Measurements from ENCODE around the gene PLCH1.

The PLCH1 gene

DNA sequence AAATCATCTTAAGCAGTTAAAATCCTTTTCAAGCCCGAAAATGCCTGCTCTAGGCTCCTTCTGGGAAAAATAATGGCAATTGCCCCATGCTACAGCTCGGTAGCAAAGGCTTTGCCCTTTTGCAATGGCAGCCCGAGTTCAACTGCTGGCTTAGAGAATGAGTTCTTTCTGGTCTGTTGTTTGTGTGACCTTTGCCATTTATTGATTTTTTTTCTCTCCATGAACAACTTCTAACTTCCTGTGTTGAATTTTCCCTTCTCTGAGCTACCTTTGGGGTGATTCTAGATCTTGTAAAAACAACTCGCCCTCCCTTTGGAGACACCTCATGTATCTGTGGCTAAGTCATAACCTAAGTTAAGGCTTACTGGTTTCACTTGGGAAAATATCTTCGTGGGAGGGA, 139.3 kb downstream of the PLCH1 start:
- TF ChIP-seq PPARA (CRISPR knock-in tag; IDR thresholded peaks at IDR 0.05; ENCODE audit: borderline replicate concordance) = no peak
- ATAC-seq = no peak

DNA sequence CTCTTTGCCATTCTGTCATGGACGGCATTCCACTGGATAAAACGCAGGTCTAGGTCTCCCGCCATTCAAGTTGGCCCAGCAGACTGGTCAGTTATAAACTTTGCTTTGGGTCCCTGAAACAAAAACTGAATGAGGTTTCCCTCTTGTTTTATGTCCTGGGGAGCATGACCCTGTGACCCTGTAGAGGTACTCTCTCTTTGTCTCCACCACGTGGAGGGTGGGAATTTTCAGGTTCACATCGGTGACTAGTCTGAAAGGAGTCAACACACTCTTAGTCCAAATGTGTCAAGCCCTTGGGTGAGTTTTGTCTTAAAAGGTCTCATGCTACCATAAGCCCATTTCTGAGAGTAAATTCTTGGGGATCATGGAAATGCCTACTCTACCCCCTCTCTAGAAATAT, 139.9 kb downstream of the PLCH1 start:
- no peak for TF ChIP-seq ISL1 (CRISPR knock-in tag; IDR thresholded peaks at IDR 0.05)
- no peak for ATAC-seq

DNA sequence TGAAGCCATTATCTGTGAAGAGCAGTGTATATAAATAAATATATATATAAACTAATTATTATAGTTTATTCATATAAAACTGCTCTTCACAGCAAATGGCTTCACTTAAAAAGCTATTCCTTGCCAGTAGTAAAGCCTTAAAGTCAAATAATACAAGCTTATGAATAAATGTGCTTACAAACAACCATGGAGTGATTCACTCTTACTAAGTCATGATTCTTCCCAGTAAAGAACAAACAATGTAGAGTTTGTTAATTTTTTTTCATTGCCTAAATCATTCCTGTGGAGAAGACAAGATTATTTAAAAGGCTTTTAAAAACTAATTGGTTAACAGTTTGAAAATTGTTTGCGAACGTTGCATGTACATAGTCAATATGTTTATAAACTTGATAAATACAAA, 140.7 kb downstream of the PLCH1 start:
- ATAC-seq = no peak
- TF ChIP-seq ZC3H10 (CRISPR knock-in tag; IDR thresholded peaks at IDR 0.05) = no peak
- no peak for TF ChIP-seq ZNF565 (CRISPR knock-in tag; conservative IDR thresholded peaks at IDR 0.05; ENCODE audit: low read depth)
- no peak for TF ChIP-seq CSDC2 (CRISPR knock-in tag; IDR thresholded peaks at IDR 0.05)
- TF ChIP-seq TCF4 (CRISPR knock-in tag; IDR thresholded peaks at IDR 0.05; ENCODE audit: borderline replicate concordance) = no peak
- TF ChIP-seq ZNF70 (CRISPR knock-in tag; IDR thresholded peaks at IDR 0.05) = no peak
- no peak for TF ChIP-seq RARB (CRISPR knock-in tag; IDR thresholded peaks at IDR 0.05)
- no peak for TF ChIP-seq OSR1 (CRISPR knock-in tag; IDR thresholded peaks at IDR 0.05)
- TF ChIP-seq ZFP3 (CRISPR knock-in tag; IDR thresholded peaks at IDR 0.05) = no peak
- no peak for TF ChIP-seq GLIS3 (CRISPR knock-in tag; IDR thresholded peaks at IDR 0.05)
- no peak for TF ChIP-seq TOX (CRISPR knock-in tag; IDR thresholded peaks at IDR 0.05; ENCODE audit: borderline replicate concordance)
- no peak for TF ChIP-seq BACH2 (CRISPR knock-in tag; IDR thresholded peaks at IDR 0.05; ENCODE audit: borderline replicate concordance)
- TF ChIP-seq ZFP30 (CRISPR knock-in tag; IDR thresholded peaks at IDR 0.05) = no peak
- no peak for TF ChIP-seq ARNTL (CRISPR knock-in tag; IDR thresholded peaks at IDR 0.05; ENCODE audit: borderline replicate concordance, low read depth)
- TF ChIP-seq, protein P1, sequence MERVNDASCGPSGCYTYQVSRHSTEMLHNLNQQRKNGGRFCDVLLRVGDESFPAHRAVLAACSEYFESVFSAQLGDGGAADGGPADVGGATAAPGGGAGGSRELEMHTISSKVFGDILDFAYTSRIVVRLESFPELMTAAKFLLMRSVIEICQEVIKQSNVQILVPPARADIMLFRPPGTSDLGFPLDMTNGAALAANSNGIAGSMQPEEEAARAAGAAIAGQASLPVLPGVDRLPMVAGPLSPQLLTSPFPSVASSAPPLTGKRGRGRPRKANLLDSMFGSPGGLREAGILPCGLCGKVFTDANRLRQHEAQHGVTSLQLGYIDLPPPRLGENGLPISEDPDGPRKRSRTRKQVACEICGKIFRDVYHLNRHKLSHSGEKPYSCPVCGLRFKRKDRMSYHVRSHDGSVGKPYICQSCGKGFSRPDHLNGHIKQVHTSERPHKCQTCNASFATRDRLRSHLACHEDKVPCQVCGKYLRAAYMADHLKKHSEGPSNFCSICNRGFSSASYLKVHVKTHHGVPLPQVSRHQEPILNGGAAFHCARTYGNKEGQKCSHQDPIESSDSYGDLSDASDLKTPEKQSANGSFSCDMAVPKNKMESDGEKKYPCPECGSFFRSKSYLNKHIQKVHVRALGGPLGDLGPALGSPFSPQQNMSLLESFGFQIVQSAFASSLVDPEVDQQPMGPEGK (CRISPR knock-in tag; IDR thresholded peaks at IDR 0.05; ENCODE audit: borderline replicate concordance) = no peak
- no peak for TF ChIP-seq PPARA (CRISPR knock-in tag; IDR thresholded peaks at IDR 0.05; ENCODE audit: borderline replicate concordance)
- TF ChIP-seq, protein P2, sequence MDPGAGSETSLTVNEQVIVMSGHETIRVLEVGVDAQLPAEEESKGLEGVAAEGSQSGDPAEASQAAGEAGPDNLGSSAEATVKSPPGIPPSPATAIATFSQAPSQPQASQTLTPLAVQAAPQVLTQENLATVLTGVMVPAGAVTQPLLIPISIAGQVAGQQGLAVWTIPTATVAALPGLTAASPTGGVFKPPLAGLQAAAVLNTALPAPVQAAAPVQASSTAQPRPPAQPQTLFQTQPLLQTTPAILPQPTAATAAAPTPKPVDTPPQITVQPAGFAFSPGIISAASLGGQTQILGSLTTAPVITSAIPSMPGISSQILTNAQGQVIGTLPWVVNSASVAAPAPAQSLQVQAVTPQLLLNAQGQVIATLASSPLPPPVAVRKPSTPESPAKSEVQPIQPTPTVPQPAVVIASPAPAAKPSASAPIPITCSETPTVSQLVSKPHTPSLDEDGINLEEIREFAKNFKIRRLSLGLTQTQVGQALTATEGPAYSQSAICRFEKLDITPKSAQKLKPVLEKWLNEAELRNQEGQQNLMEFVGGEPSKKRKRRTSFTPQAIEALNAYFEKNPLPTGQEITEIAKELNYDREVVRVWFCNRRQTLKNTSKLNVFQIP (CRISPR knock-in tag; IDR thresholded peaks at IDR 0.05; ENCODE audit: borderline replicate concordance, low read depth) = no peak
- TF ChIP-seq, protein P3, sequence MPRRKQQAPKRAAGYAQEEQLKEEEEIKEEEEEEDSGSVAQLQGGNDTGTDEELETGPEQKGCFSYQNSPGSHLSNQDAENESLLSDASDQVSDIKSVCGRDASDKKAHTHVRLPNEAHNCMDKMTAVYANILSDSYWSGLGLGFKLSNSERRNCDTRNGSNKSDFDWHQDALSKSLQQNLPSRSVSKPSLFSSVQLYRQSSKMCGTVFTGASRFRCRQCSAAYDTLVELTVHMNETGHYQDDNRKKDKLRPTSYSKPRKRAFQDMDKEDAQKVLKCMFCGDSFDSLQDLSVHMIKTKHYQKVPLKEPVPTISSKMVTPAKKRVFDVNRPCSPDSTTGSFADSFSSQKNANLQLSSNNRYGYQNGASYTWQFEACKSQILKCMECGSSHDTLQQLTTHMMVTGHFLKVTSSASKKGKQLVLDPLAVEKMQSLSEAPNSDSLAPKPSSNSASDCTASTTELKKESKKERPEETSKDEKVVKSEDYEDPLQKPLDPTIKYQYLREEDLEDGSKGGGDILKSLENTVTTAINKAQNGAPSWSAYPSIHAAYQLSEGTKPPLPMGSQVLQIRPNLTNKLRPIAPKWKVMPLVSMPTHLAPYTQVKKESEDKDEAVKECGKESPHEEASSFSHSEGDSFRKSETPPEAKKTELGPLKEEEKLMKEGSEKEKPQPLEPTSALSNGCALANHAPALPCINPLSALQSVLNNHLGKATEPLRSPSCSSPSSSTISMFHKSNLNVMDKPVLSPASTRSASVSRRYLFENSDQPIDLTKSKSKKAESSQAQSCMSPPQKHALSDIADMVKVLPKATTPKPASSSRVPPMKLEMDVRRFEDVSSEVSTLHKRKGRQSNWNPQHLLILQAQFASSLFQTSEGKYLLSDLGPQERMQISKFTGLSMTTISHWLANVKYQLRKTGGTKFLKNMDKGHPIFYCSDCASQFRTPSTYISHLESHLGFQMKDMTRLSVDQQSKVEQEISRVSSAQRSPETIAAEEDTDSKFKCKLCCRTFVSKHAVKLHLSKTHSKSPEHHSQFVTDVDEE (CRISPR knock-in tag; IDR thresholded peaks at IDR 0.05) = no peak

DNA sequence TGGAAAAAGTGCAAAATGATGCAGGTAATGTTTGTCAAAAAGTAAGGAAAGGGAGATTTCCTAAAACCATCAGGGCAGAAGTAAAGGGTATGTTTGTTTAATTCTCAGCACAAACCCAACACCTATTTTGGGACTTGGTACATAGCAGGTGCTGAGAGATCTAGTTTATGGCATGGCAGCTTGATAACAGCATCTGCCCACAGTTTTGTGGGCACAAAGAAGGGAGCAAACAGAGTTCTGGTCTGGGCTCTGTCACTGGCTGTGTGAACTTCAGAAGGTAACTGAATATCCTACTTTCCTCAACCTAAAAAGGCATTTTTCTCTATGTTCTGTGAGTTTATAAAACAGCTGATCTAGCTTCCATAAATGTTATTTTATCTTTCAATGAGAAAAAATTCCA, 141.6 kb downstream of the PLCH1 start:
- no peak for ATAC-seq
- TF ChIP-seq ZFP3 (CRISPR knock-in tag; IDR thresholded peaks at IDR 0.05) (no peak), ZC3H10 (CRISPR knock-in tag; IDR thresholded peaks at IDR 0.05) (no peak), GLIS3 (CRISPR knock-in tag; IDR thresholded peaks at IDR 0.05) (no peak), ZNF70 (CRISPR knock-in tag; IDR thresholded peaks at IDR 0.05) (no peak), ESRRG (CRISPR knock-in tag; IDR thresholded peaks at IDR 0.05) (no peak), ARNTL (CRISPR knock-in tag; IDR thresholded peaks at IDR 0.05; ENCODE audit: borderline replicate concordance, low read depth) (no peak), PPARA (CRISPR knock-in tag; IDR thresholded peaks at IDR 0.05; ENCODE audit: borderline replicate concordance) (no peak), OSR1 (CRISPR knock-in tag; IDR thresholded peaks at IDR 0.05) (no peak)
- TF ChIP-seq, protein P4, sequence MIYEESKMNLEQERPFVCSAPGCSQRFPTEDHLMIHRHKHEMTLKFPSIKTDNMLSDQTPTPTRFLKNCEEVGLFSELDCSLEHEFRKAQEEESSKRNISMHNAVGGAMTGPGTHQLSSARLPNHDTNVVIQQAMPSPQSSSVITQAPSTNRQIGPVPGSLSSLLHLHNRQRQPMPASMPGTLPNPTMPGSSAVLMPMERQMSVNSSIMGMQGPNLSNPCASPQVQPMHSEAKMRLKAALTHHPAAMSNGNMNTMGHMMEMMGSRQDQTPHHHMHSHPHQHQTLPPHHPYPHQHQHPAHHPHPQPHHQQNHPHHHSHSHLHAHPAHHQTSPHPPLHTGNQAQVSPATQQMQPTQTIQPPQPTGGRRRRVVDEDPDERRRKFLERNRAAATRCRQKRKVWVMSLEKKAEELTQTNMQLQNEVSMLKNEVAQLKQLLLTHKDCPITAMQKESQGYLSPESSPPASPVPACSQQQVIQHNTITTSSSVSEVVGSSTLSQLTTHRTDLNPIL (CRISPR knock-in tag; IDR thresholded peaks at IDR 0.05; ENCODE audit: low read depth) = no peak
- TF ChIP-seq, protein P1 (CRISPR knock-in tag; IDR thresholded peaks at IDR 0.05; ENCODE audit: borderline replicate concordance) = no peak
- TF ChIP-seq, protein P5, sequence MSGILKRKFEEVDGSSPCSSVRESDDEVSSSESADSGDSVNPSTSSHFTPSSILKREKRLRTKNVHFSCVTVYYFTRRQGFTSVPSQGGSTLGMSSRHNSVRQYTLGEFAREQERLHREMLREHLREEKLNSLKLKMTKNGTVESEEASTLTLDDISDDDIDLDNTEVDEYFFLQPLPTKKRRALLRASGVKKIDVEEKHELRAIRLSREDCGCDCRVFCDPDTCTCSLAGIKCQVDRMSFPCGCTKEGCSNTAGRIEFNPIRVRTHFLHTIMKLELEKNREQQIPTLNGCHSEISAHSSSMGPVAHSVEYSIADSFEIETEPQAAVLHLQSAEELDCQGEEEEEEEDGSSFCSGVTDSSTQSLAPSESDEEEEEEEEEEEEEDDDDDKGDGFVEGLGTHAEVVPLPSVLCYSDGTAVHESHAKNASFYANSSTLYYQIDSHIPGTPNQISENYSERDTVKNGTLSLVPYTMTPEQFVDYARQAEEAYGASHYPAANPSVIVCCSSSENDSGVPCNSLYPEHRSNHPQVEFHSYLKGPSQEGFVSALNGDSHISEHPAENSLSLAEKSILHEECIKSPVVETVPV (CRISPR knock-in tag; IDR thresholded peaks at IDR 0.05) = no peak
